ENCODE results near the gene IL10.

The IL10 gene

GRCh38 chr1:206772243-206772937 lies at the start of gene IL10:
Gene IL10 (minus strand): TSS chr1:206772494. CDS start chr1:206772435, 59 bp downstream.
- no peak for DNase-seq (ENCODE audit: low read depth)

- no peak for DNase-seq (ENCODE audit: low read depth)
These were observed 49.2 kb upstream of the IL10 start for GRCh38 chr1:206821493-206821892.

- DNase-seq (ENCODE audit: low read depth): no peak
These were observed 44.3 kb upstream of the IL10 start for GRCh38 chr1:206816390-206817287.

- no peak for DNase-seq (ENCODE audit: low read depth)
These were observed 42.5 kb upstream of the IL10 start for GRCh38 chr1:206814716-206815341.

- DNase-seq (ENCODE audit: low read depth): no peak
These were observed 40.2 kb upstream of the IL10 start for GRCh38 chr1:206812471-206812870.

GRCh38 chr1:206809504-206810084 lies 37.3 kb upstream of the IL10 start:
- no peak for DNase-seq (ENCODE audit: low read depth)

- DNase-seq (ENCODE audit: low read depth): no peak
These were observed 36.3 kb upstream of the IL10 start for GRCh38 chr1:206808615-206809014.

GRCh38 chr1:206805357-206805756 lies 33.1 kb upstream of the IL10 start:
- no peak for DNase-seq (ENCODE audit: low read depth)

GRCh38 chr1:206804156-206804737 lies 32.0 kb upstream of the IL10 start:
- no peak for DNase-seq (ENCODE audit: low read depth)

GRCh38 chr1:206803221-206803730 lies 31.0 kb upstream of the IL10 start:
- DNase-seq (ENCODE audit: low read depth): no peak

- DNase-seq (ENCODE audit: low read depth): no peak
These were observed 30.1 kb upstream of the IL10 start for GRCh38 chr1:206802401-206802800.

- no peak for DNase-seq (ENCODE audit: low read depth)
These were observed 29.2 kb upstream of the IL10 start for GRCh38 chr1:206801467-206801866.

GRCh38 chr1:206800891-206801290 lies 28.6 kb upstream of the IL10 start:
- DNase-seq (ENCODE audit: low read depth): no peak

- no peak for DNase-seq (ENCODE audit: low read depth)
These were observed 28.1 kb upstream of the IL10 start for GRCh38 chr1:206800411-206800810.

- DNase-seq (ENCODE audit: low read depth): no peak
These were observed 27.0 kb upstream of the IL10 start for GRCh38 chr1:206799311-206799710.

GRCh38 chr1:206798384-206798996 lies 26.2 kb upstream of the IL10 start:
- DNase-seq (ENCODE audit: low read depth): no peak

GRCh38 chr1:206797534-206798383 lies 25.5 kb upstream of the IL10 start:
- DNase-seq (ENCODE audit: low read depth): no peak

GRCh38 chr1:206796981-206797402 lies 24.7 kb upstream of the IL10 start:
- no peak for DNase-seq (ENCODE audit: low read depth)

GRCh38 chr1:206796116-206796515 lies 23.8 kb upstream of the IL10 start:
- no peak for DNase-seq (ENCODE audit: low read depth)

- DNase-seq (ENCODE audit: low read depth): no peak
These were observed 22.1 kb upstream of the IL10 start for GRCh38 chr1:206794294-206794908.

All from non-pigmented ciliary epithelial cell (primary cell).